HepG2 (cell line): ENCODE measurements around the gene GUCY1B1. TPM values are rescaled to one million over a fixed set of nuclear protein-coding genes. Genes with fewer than 3 reads are reported as not detected.
A peak's percentile ranks its signal among the peaks of the same experiment; 100 is the strongest.

Experiments used
- ATAC-seq: fragments of 200-7000 bp; cut with Tn5 transposase; 3 replicates; pipeline ENCODE4 v1.9.1; 2020; ENCODE audit warnings: mild to moderate bottlenecking, moderate library complexity
- BruUV-seq: library from RNA; stranded (reverse); fragments of 400-500 nt; replicated peaks from 2 replicates; lab custom pipeline; 2021; lab: Mats Ljungman, UMichigan
- CTCF ChIA-PET: fragments of 300-600 bp; formaldehyde crosslinking; extraction: SDS; loops from one replicate; lab custom pipeline; 2021; ENCODE audit warnings: low total read pairs, inconsistent platforms, low intra/inter-chr PET ratio; lab: Yijun Ruan, JAX
- POLR2A ChIA-PET: fragments of 350-600 bp; sonication (Branson Sonifier 250); formaldehyde crosslinking; loops from one replicate; lab custom pipeline; 2020; ENCODE audit warnings: antibody characterized with exemption, inconsistent platforms; lab: Yijun Ruan, JAX
- DNase-seq: peaks from one replicate; pipeline ENCODE4 v3.0.0-alpha.2; 2015; ENCODE audit warnings: low spot score
- FAIRE-seq: peaks from 3 replicates; lab custom pipeline; 2011; peaks lifted over from hg19 to GRCh38; lab: Jason Lieb, UNC
- H2AFZ ChIP-seq: one replicate; pipeline ENCODE4 v1.6.1; 2011; ENCODE audit warnings: low read length, inconsistent platforms
- H3K27ac ChIP-seq: fragments of 300-600 bp; 3 replicates; pipeline ENCODE4 v1.8.0; 2011; ENCODE audit warnings: mixed run types, mild to moderate bottlenecking, mixed read lengths, low read length, inconsistent platforms; ENCODE audit not compliant: insufficient read depth; ENCODE audit errors: extremely low read length
- H3K27me3 ChIP-seq, 2 experiments: fragments of 200-600 bp in 1 of 2; 2 replicates in 1 of 2; 3 replicates in 1 of 2; pipeline versions ENCODE4 v1.6.0 to v1.8.0; 2011; ENCODE audit warnings: low read length in 2 of 2, mild to moderate bottlenecking in 2 of 2, moderate library complexity in 2 of 2, inconsistent platforms in 1 of 2; ENCODE audit not compliant: insufficient read depth in 2 of 2, control insufficient read depth in 1 of 2
- H3K36me3 ChIP-seq, 2 experiments: fragments of 200-600 bp in 1 of 2; replicated peaks in 1 of 2; 2 replicates in 1 of 2; 3 replicates in 1 of 2; pipeline versions ENCODE4 v1.5.1 to v1.8.0; 2011; ENCODE audit warnings: low read length in 2 of 2, inconsistent platforms in 1 of 2; ENCODE audit not compliant: insufficient read depth in 2 of 2, control insufficient read depth in 1 of 2
- H3K4me1 ChIP-seq: 2 replicates; pipeline ENCODE4 v1.5.1; 2012; ENCODE audit warnings: low read length, inconsistent platforms; ENCODE audit not compliant: insufficient read depth
- H3K4me2 ChIP-seq: 2 replicates; pipeline ENCODE4 v1.6.0; 2011; ENCODE audit warnings: low read depth, low read length, inconsistent platforms
- H3K4me3 ChIP-seq, 3 experiments: fragments of 200-600 bp in 1 of 3; sonication (generic), shearing (Covaris generic) in 1 of 3; replicated peaks in 1 of 3; 2 replicates each; pipeline ENCODE4 v1.5.1; 2011 to 2016; ENCODE audit warnings: low read length in 3 of 3, inconsistent platforms in 2 of 3, low read depth in 2 of 3, mild to moderate bottlenecking in 2 of 3, control low read depth in 1 of 3, mixed read lengths in 1 of 3; ENCODE audit not compliant: insufficient read depth in 1 of 3
- H3K79me2 ChIP-seq: one replicate; pipeline ENCODE4 v1.6.1; 2011; ENCODE audit warnings: low read length, inconsistent platforms; ENCODE audit not compliant: insufficient read depth
- H3K9ac ChIP-seq: 2 replicates; pipeline ENCODE4 v1.6.0; 2011; ENCODE audit warnings: mild to moderate bottlenecking, low read depth, low read length, inconsistent platforms; ENCODE audit not compliant: insufficient read depth
- H3K9me3 ChIP-seq: 2 replicates; pipeline ENCODE4 v1.5.1; 2012; ENCODE audit warnings: mild to moderate bottlenecking, low read length
- H4K20me1 ChIP-seq: 2 replicates; pipeline ENCODE4 v1.6.0; 2011; ENCODE audit warnings: inconsistent platforms, mild to moderate bottlenecking, low read length, moderate library complexity; ENCODE audit not compliant: insufficient read depth
- MAFF ChIP-seq: IDR thresholded peaks from 2 replicates; pipeline ENCODE4 v1.6.1; 2011; ENCODE audit warnings: low read depth, low read length, improper control_type of control experiment
- MAFK ChIP-seq, 2 experiments: IDR thresholded peaks in 1 of 2; conservative IDR thresholded peaks in 1 of 2; 2 replicates each; pipeline ENCODE4 v1.6.1; 2011; ENCODE audit warnings: improper control_type of control experiment in 2 of 2, low read length in 2 of 2
- RERE ChIP-seq: IDR thresholded peaks from 2 replicates; pipeline ENCODE4 v1.6.1; 2016; ENCODE audit warnings: low read depth, missing genetic modification reagents, missing compliant biosample characterization
- ZNF543 ChIP-seq: sonication (generic); formaldehyde crosslinking; IDR thresholded peaks from 2 replicates; pipeline ENCODE4 v1.4.0; 2020; ENCODE audit warnings: mild to moderate bottlenecking, missing genetic modification reagents
- WGBS: methylation state at CpG from one replicate; pipeline ENCODE4 v1.1.6; 2017; ENCODE audit warnings: low lambda C conversion rate; 5-methylcytosine and 5-hydroxymethylcytosine counted together
- in situ Hi-C: cut with HindIII; loops from 2 replicates; pipeline ENCODE4 v1.10.0; 2017; ENCODE audit warnings: low pct_unique_long_range_greater_than_20kb; ENCODE audit not compliant: extremely low pct_ligation_motif_present
- intact Hi-C: fragments of 100-400 bp; cut with micrococcal nuclease; formaldehyde crosslinking; loops from one replicate; pipeline ENCODE4 v1.10.0; 2022; ENCODE audit not compliant: unreplicated experiment
- polyA plus RNA-seq, 8 experiments: library from polyadenylated mRNA; depleted of rRNA in 3 of 8; stranded (reverse) in 7 of 8; unstranded in 1 of 8; fragments of >200 nt; fragmentation: Illumina TruSeq in 4 of 8; extraction: Trizol in 4 of 8; gene quantifications; 2 replicates each; pipeline versions ENCODE4 v1.2.1 to v1.2.3, GENCODE V29; 2011 to 2016; ENCODE audit warnings: low read depth in 4 of 8, missing spikeins in 1 of 8, mixed read lengths in 1 of 8; ENCODE audit not compliant: insufficient read depth in 1 of 8
- total RNA-seq, 5 experiments: library from RNA; depleted of rRNA; stranded (reverse); fragments of >200 nt; fragmentation: Illumina TruSeq; extraction: Trizol; gene quantifications; 2 replicates each; pipeline ENCODE4 v1.2.3, GENCODE V29; 2016; ENCODE audit warnings: low read depth in 1 of 5
- TF ChIP-seq, protein P1 (sequence below): sonication (generic); formaldehyde crosslinking; IDR thresholded peaks from 2 replicates; pipeline ENCODE4 v1.4.0; 2020; ENCODE audit warnings: mild to moderate bottlenecking, missing genetic modification reagents

Gene GUCY1B1
- total and polyA plus RNA-seq, 2 of the 13 experiments (the other 11 are each of a cell fraction or from before 2014, with no cell fraction given), result not detected

- no peak for TF ChIP-seq ZNF543 (CRISPR knock-in tag)
- no peak for TF ChIP-seq RERE (CRISPR knock-in tag)
- TF ChIP-seq, all 625 proteins: peak for 0
These were observed at the start of gene GUCY1B1 (continued) for GRCh38 chr4:155758481-155759371.

GRCh38 chr4:155709918-155710317 is 48.9 kb upstream of the GUCY1B1 start:
- no peak overlapping the region for H2AFZ ChIP-seq
- H3K9ac ChIP-seq, result no peak overlapping the region
- no peak for DNase-seq
- H3K4me2 ChIP-seq, result no peak overlapping the region
- FAIRE-seq, result no peak
- no peak overlapping the region for H3K27ac ChIP-seq
- ATAC-seq, result no peak
- no peaks in the 10 kb centered on the region for H3K79me2 ChIP-seq
- H3K27me3 ChIP-seq, result no peaks in the 10 kb centered on the region
- TF ChIP-seq, protein P1, sequence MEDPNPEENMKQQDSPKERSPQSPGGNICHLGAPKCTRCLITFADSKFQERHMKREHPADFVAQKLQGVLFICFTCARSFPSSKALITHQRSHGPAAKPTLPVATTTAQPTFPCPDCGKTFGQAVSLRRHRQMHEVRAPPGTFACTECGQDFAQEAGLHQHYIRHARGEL, result no peak
- TF ChIP-seq MAFF (peak; percentile 44; the same call in 1 of the 2 replicates), MAFK (conservative IDR thresholded peaks at IDR 0.05 in 1 of 2, IDR thresholded peaks at IDR 0.05 in 1 of 2; ENCODE audit: low read length in 2 of 2) (peak; percentile 69)
- WGBS, result 10% methylated on average over 4 of the region's 4 CpGs
- H3K4me1 ChIP-seq, result no peaks in the 10 kb centered on the region
- no TSS peak for BruUV-seq
- in situ Hi-C loops, result no loop called here
- no peak overlapping the region for H3K4me3 ChIP-seq
- ChIA-PET CTCF (no interaction called here), POLR2A (no interaction called here)
- H3K9me3 ChIP-seq, result no peaks in the 10 kb centered on the region
- intact Hi-C loops, result no loop called here
- H4K20me1 ChIP-seq, result no peaks in the 10 kb centered on the region
- no peaks in the 10 kb centered on the region for H3K36me3 ChIP-seq
